SK-N-DZ (cell line): ENCODE results near the gene PIAS3.
A peak's percentile ranks its signal among the peaks of the same experiment; 100 is the strongest.
"Not testable (repeated sequence)": the region's sequence is repeated elsewhere in the genome, so short reads cannot be mapped to it uniquely, and the experiment has no call there.

Experiments used
- DNase-seq: peaks from one replicate; pipeline ENCODE4 v3.0.0-alpha.2; 2015; ENCODE audit warnings: low spot score

Gene PIAS3

DNA sequence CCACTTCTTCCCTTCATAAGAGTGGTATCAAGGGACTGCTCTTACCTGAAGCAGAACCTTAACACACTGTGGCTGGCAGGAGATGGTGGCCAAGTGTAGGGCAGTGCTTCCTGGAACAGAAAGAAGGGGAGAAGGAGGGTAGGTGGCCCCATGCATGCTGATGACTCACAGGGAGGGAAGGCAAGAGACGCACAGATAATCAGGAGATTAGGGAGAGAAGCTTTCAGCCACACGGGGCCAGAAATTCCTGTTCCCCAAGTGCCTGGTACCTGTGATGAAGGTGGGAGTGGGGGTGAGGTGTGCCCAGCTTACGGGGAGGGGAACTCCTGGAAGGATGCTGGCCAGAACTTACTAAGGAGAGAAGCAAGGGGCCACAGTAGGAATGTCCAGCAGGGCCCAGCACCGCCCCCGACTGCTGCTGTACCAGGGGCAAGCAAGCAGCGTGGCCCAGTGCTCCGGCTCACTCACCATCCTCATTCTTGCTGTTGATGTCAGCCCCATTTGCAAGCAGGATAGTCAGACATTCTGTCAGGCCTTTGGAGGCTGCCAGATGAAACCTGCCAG is 19.1 kb upstream of the PIAS3 start:
- DNase-seq, result no peak

DNA sequence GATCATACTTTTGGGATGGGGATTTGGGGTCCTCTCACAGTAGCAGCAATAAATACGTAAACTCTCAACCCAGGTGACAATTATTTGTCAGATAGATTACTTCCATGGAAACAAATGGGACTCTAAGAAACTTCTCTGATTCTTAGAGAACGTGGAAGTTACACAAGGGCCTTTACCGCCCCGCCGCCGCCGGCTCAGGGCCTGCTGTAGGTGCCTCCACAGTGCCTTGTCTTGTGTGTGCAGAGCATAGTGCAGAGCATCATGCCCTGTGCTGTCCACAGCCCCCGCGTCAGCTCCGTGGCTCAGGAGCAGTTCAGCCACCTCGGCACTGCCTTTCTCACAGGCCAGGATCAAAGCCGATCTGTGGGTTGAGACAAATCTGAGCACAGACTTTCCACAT is 15.8 kb upstream of the PIAS3 start:
- no peak for DNase-seq

DNA sequence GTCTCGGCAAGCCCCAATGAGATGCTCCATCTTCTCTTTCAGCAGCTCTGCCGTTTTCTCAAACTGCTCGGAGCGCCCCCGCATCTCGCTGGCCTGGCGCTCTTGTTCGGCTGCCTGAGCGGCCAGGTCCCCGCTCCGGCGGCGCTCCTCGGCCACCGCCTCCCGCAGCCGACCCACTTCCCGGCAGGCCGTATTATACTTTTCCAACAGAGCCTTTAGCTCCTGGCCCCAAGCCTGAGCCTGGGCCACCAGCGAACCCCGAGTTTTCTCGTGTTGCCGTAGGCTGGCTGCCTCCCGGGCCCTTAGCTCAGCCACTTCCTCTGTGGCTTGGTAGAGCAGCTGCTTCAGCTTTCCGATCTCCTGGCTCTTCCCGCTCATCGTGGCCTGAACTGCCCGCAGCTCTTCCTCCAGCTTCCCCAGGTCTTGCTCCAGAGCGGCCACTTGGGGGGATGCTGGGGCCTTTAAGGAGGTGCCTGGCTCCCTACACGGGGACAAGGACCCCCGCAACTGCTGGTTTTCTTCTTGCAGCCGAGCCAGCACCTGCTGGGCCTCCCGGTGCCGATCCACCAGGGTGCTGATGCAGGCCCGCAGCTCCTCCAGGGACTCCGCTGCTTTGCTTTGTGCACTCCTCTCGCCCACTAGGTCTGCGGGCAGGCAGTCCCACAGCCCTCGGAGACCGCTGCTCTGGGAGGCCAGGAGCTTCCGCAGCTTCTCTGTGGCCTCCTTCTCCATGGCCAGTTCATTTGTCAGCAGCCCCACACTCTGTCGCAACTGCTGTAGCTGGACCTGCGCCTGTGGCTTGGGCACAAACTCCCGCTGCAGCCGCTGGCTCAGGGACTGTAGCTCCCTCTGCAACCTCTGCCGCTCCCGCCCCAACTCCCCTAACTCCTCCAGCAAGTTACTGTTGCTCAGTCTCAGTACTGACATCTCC is 13.4 kb upstream of the PIAS3 start:
- DNase-seq, result peak; percentile 80

DNA sequence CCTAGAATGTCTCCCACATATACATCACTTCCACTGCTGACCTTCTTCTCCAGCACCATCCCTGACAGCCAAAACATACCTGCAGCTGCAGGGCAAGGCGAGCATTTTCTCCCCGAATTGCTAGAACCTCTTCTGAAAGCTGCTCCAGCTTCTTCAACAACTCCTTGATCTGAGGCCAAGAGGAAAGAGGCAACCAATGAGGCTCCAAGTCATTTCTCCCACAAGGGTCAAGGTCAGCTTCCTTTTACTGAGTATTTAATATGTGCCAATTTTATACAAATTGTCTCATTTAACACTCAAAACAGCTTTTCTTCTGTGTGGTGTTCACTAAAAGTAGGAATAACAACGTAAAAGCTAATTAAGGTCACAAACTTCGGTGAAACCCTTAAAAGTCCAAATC is 9.4 kb upstream of the PIAS3 start:
- DNase-seq, result no peak

DNA sequence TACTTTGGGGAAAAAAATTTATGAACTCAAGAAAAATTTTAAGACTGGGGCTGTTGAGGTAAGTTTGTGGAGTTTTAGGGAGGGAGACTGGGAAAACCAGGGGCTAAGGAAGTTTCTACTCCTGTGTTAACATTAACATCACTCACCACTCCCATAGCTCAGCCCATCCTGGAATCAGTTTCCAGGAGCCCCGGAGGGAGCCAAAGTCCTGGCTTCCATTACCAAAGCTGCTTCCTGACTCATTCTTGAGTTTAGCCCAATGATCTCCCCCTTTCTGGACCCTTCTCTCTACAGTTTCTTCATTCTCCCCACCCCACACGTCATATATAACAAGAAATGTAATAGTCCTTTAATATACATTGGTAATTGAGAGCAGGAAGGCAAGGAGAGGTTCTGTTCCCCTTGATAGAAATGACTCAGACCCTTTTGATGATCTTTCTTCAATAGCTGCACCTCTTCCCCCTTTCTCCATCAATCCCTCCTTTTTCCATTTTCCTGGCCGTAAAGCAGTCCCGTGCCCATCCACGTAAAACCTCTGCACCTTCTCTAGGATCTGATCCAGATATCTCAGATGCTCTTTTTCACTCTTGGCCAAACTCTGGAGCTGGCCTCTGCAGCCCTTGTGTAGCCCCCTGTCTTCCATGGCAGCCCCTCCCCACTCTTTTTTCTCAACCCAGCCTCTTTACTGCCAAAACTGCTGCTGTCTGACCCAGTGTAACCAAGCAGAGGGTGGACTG is 4.6 kb upstream of the PIAS3 start:
- no peak for DNase-seq

DNA sequence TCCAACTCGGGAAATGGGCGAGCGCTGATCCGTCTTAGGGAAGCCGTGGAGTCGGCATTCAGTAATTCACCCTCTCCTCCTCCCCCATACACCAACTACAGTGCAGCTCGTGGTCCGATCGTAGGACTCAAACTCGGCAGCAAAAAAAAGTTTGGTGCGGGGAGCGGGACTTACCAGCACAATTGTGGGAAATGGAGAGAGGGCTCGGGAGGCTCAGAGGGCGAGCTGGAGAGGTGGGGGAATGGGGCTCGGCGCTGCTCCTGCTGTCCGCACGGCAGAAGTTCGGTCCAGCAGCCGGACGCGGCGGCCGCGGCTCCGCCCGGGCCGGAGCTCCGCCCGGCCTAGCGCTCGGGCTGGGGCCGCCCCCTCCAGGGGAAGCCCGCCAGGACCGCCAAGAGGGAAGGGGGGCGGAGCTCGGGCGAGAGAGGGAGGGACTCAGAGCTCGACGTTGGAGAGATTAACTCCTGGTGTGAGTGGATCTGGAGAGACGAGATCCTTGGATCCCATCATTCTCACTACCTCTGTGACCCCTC is 676 bp upstream of the PIAS3 start:
- peak; percentile 86 for DNase-seq

DNA sequence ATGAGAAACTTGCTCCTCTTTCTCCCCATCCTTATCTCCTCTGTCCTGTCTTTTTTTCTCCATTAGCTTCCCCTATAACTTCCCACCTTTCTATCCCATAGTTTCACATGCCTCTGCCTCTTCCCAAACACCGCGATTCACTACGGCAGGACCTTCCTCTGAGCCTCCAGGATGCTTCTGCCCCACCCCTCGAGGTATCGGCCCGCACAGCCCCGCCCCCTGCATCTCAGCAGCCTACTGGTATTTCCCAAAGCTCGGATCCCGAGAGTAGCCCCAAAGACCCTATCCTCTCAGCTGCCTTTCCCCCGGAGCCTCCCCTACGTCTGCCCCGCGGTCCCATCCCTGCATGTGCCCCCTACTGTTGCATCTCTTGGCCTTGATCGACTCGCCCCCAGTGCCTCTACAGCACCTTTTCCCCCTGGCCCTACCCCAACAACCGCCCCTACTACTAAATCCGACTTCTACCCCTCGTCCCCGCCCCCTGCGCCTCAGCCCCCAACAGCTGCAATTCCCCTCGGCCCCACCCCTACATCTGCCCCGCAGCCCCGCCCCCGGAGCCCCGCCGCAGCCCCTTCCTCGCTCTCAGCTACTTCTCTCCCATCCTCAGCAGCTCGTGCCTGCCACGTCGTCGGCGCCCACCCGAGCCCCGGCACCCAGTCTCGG is 512 bp downstream of the PIAS3 start:
- DNase-seq, result peak; percentile 76

DNA sequence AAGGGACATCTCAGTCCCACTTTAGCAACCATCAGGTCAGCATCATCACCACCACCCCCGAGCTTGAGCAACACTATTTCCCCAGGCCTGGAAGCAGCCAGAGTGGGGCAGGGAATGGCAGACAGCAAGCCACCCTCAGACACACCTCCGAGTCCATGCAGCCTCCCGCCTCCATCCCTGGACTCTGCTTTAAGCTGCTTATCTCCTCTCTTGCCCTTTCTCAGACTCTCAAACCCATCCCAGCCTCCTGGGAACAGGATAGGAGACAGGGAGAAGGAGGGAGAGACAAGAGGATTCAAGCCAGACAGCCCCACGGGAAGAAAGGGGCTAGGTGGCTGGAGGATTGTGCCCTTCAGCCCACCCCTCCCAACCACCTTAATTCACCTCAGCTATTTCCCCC is 1.7 kb downstream of the PIAS3 start:
- no peak for DNase-seq

DNA sequence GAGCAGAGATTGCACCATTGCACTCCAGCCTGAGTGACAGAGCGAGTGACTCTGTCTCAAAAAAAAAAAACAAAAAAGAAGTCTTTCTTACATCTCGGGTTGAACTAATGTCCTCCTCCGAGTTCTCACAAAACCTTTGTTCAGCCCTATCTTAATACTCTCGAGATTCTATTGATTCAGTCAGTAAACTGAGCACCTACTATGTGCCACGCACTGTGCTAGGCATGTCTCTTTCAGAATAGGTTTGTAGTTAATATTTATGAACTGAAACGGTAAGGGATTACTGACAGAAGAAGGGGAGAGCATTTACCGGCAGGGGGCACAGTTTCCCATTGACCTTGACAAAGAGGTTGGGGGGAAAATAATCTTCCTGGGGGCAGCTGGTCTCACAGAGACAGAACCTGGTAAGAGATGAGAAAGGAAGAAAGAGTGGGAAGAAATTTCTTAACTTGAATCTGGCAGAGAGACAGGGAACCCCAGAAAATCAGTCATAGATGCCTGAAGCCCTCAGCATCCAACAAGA is 3.4 kb downstream of the PIAS3 start:
- no peak for DNase-seq

DNA sequence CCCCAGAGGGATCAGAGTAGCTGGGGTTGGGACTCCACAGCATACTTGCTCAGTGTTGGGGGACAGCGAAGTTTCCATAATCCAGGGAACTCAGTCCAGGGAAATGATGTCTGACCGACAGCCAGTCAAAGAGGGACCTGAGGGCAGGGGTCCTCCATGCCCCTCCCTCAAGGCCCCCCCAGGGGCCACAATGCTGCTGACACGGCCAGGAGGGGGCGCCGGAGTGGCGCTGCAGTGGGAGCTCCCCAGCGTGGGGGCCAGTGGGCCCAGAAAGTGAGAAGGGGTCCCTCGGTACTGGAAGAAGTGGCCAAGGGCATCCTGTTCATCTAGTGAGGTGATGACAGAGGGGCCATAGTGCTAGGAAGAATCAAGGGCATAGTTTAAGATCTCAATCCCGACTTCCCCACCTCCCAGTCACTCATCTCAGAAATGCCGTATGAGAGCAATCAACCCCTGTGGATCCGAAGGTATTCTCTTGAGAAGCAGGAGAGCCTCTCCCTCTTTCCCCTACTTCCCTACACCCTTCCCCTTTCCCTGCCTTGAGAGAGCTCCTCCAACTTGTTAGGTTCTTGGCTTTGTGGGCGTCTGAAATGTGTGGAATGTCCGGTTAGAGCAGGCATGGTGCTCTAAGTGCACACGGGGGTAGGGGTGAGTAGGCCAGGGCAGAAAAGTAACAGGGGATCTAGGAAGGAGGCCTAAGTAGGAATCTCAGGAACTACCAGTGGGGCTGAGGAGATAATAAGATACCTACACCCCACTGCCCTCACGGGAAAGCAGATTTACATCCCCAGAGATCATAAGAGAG is 9.3 kb downstream of the PIAS3 start:
- no peak for DNase-seq

DNA sequence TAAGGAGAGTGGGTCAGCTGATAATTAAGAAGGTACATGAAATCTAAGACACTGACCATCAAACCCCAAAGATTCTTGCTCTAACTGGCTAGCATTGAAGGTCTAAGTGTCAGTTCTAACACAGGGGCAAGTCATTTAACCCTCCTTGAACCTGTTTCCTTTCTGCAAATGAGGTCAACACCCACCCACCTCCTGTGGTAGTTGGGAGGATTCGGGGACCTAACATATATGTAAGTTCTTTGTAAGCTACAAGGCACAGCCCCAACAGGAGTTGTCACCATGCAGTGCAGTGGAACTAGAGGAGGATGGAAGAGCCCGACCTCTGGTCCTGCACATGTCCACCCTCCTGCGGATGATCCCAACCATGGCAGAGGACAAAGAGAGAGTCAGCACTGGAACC is 11.1 kb downstream of the PIAS3 start:
- no peak for DNase-seq

DNA sequence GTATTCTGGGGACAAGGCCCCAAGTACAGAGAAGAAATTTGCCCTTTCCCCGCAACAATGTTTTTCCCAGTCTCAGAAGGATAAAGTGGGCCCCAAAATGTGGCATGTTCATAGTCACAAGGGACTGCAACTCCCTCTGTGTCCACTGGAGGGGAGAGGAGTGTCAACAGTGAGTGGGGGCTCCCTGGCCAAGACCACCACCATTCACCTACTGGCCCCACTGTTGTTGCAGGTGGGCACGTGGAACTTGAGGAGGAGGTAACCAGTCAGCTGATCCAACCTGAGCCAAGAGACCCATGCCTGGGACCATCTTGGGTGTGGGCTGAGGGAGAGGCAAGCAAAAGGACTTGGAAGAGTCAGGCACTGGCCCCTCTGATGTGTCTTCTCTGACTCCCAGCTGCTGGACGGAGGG is 12.7 kb downstream of the PIAS3 start:
- peak; percentile 60 for DNase-seq

DNA sequence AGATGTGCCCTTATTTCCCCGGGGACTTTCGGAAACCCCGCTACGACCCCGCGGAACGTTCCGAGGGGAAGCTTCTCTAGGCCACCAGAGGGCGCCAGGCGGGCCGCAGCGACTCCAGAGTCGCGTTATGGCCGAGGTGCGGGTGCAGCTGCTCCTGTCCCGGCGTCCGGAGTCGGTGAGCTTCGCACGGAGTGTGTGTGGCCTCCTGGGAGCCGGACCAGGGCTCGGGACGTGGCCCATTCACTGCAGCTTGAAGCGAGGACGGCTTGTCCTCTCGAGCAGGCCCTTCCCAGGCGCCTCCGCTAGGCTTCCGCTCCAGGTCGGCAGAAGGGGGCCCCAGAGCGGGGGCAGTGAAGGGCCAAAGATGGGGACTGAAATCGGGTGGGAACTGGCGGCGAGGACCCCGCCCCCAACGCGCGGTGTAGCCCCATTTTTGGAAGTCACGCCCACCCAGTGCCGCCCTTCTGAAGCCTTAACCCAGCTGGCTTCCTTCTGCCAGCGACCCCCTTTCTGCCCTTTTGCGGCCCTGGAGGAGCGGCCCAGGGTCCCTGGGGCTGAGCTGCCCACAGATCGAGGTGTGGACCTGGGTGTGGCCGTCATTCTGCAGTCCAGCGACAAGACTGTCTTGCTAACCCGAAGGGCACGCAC is 13.2 kb downstream of the PIAS3 start, which contains the start of gene NUDT17:
Gene NUDT17, plus strand, starts transcription at position 117 of the 648 bp plus-strand sequence. Its CDS starts 11 bp downstream, at position 128.
- peak; percentile 84 for DNase-seq

DNA sequence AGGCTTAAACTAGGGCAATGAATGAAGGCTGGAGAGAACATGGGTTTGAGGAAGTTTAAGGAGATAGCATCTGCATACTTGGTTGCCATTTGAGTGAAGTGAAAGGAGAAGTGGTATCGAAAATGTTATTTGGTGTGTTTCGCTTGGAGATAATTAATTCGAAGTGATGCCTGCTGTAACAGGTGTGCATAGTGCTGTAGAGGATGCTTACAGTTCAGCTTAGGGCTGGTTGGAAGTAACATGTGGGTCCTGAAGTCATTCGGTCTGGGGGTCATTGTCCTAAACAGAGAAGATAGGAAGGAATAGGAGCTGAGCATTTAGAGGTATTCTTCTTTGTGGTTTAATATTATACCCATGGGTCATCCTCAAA is 13.8 kb downstream of the PIAS3 start:
- no peak for DNase-seq

DNA sequence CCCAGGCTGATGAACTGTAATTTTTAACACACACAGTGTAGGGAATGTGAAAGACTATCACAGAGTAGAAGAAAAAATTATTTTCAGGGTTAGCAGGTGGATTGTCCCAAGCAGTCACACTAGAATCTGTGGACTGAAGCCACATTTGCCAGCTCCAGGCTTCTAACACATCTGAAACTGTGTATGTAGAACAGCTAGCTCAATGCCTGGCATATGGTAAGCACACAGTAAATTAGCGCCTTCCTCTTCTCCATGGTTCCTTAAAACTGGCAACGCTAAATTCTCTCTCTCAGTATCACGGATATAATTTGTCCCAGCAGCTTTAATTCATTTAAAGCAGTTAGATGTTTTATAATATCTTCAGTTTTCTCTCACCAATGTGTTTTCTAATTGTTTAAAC is 15.8 kb downstream of the PIAS3 start:
- no peak for DNase-seq

DNA sequence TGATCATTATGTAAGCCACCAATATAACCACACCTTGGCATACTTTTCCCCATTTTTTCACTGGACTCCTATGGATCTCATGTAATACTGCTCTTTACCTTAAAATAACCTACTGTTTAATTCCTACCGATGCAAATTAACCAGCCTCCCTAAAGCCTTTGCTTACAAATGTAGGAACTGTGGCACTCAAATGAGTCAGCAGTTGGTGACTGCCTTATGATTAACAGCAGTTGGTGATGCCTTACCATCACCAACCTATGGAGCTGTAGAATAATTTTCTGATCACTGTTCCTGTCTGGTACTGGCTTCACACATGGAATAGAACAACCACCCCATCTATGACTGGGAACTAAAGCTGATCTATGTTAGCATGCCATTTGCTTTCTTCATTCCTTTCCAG is 21.2 kb downstream of the PIAS3 start:
- DNase-seq, result no peak

DNA sequence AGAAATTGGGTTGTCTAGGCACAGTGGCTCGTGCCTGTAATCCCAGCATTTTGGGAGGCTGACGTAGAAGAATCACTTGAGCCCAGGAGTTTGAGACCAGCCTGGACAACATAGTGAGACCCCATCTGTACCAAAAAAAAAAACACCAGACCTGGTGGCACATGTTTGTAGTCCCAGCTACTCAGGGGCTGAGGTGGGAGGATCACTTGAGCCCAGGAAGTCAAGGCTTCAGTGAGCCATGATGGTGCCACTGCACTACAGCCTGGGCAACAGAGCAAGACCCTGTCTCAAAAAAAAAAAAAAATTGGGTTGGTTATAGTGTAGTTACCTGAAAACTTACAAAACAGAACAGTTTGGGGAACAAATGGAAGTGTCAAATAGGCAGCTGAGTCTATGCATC is 28.1 kb downstream of the PIAS3 start:
- DNase-seq, result not testable (repeated sequence)

DNA sequence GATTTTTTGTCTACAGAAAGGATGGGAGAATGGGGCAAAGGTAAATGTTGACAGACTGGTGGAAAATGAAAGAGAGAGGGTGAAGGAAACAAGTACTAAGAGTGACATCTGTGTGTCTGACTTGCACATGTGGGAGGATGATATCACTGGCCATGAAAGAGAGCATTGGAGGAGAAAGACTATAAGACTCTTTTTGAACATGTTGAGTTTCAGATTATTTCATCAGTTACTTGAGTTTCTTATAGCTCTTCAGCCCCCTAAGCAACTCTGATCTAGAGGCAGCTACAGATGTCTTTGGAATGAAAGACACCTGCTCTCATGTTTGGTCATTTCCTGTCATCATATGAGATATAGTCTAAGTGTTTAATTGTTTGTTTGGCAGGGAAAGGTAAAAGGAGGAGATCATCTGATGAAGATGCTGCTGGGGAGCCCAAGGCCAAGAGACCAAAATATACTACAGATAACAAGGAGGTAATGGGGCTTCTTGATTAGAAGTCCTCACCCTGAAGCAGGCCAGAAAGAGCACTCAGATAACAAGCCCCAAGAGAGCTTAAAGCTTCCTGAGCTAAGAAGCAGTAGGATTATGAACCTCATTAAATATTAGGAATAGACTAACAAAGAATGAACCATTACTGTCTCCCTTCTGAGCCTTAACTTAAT is 30.4 kb downstream of the PIAS3 start:
- DNase-seq, result no peak

DNA sequence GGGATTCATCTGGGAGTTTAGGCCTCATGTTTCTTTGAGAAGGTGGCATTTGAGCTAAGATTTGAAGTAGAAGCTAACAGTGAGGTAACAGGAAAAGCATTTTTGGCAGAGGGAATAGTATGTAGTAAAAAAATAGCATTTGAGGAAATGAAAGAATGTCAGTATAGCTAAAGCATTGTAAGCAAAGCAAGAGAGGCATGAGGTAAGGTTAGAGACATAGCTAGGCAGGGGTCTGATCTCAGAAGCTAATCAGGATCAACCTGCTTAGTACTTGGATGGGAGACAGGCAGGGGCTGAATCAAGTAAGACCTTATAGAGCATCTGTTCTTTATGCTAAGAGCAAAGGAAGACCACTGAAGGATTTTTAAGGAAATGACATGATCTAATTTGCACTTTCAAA is 30.9 kb downstream of the PIAS3 start:
- DNase-seq, result no peak

DNA sequence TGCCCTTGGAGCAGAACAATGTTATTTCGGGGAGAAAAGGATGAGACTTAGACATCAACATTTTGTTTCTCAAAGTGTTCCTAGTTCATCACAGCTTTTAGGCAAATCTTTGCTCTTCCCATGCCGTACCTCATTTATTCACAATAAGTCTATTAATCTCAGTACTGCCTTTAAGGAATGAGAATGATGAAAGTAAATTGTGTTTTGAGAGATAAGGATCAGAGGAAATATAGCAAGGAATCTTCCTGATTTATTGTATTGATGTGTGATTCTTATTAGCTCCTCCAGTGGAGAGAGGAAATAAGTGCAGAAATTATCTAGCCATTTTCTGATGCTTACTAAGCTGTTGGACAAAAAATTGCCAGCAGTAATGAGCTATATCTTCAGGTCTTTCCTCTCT is 32.9 kb downstream of the PIAS3 start:
- no peak for DNase-seq
